RWPE2 (cell line): ENCODE measurements around the gene SMIM13.

Experiments used
- ATAC-seq: fragments of 200-7000 bp; cut with Tn5 transposase; 3 replicates; pipeline ENCODE4 v1.9.1; 2021; ENCODE audit warnings: low read depth
- DNase-seq: peaks from one replicate; pipeline ENCODE4 v3.0.0-alpha.2; 2020; ENCODE audit warnings: low spot score
- H3K27ac ChIP-seq: fragments of 450-650 bp; 2 replicates; pipeline ENCODE4 v1.5.1; 2017; ENCODE audit warnings: mild to moderate bottlenecking; ENCODE audit not compliant: poor library complexity, severe bottlenecking
- H3K27me3 ChIP-seq: fragments of 250-450 bp; sonication (Bioruptor Pico); 2 replicates; pipeline ENCODE4 v1.5.1; 2021; ENCODE audit warnings: mild to moderate bottlenecking, moderate library complexity; ENCODE audit not compliant: insufficient read depth, poor library complexity, severe bottlenecking
- H3K36me3 ChIP-seq: fragments of 250-450 bp; sonication (Bioruptor Pico); 2 replicates; pipeline ENCODE4 v1.5.1; 2020; ENCODE audit warnings: low read depth, mild to moderate bottlenecking, moderate library complexity
- H3K4me1 ChIP-seq: fragments of 250-450 bp; sonication (Bioruptor Pico); 2 replicates; pipeline ENCODE4 v1.5.1; 2021; ENCODE audit warnings: mild to moderate bottlenecking, moderate library complexity; ENCODE audit not compliant: insufficient read depth, poor library complexity, severe bottlenecking
- H3K4me3 ChIP-seq: fragments of 250-450 bp; sonication (Bioruptor Pico); 2 replicates; pipeline ENCODE4 v1.5.1; 2021; ENCODE audit warnings: mild to moderate bottlenecking, moderate library complexity; ENCODE audit not compliant: severe bottlenecking
- H3K9me3 ChIP-seq: fragments of 250-450 bp; sonication (Bioruptor Pico); 2 replicates; pipeline ENCODE4 v1.5.1; 2021; ENCODE audit warnings: mild to moderate bottlenecking, moderate library complexity; ENCODE audit not compliant: severe bottlenecking
- TF ChIP-seq, protein P1 (sequence below): fragments of 450-650 bp; IDR thresholded peaks from one replicate; pipeline ENCODE4 v1.5.1; 2017; ENCODE audit warnings: mild to moderate bottlenecking, moderate library complexity; ENCODE audit not compliant: poor library complexity, severe bottlenecking

SMIM13 gene

DNA sequence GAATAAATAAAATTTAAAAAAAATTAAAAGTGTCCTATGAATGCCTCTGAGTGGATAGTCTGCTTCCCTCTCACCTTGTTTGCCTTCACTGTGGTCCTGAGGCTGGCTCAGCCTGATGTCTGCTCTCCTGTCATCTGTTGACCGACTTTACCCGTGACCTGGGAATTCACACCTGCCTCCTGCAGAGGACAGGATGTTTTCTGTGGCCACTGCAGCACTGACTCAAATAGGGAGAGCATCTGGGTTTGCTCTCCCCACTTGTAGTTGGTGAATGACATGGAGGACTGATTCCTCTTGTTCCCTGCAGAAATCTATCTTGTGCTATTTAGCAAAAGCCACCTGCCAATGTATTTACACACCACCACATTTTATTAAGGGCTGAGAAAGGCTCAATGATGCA lies 70.3 kb downstream of the SMIM13 start:
- TF ChIP-seq, protein P1, sequence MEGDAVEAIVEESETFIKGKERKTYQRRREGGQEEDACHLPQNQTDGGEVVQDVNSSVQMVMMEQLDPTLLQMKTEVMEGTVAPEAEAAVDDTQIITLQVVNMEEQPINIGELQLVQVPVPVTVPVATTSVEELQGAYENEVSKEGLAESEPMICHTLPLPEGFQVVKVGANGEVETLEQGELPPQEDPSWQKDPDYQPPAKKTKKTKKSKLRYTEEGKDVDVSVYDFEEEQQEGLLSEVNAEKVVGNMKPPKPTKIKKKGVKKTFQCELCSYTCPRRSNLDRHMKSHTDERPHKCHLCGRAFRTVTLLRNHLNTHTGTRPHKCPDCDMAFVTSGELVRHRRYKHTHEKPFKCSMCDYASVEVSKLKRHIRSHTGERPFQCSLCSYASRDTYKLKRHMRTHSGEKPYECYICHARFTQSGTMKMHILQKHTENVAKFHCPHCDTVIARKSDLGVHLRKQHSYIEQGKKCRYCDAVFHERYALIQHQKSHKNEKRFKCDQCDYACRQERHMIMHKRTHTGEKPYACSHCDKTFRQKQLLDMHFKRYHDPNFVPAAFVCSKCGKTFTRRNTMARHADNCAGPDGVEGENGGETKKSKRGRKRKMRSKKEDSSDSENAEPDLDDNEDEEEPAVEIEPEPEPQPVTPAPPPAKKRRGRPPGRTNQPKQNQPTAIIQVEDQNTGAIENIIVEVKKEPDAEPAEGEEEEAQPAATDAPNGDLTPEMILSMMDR = no peak
- Histone ChIP-seq H3K9me3 (peaks cover 2% of the 10 kb centered on the region), H3K27me3 (no peaks in the 10 kb centered on the region), H3K36me3 (no peaks in the 10 kb centered on the region), H3K27ac (no peak overlapping the region), H3K4me1 (peaks cover 7% of the 10 kb centered on the region), H3K4me3 (no peak overlapping the region)
- ATAC-seq (no peak), DNase-seq (no peak)

DNA sequence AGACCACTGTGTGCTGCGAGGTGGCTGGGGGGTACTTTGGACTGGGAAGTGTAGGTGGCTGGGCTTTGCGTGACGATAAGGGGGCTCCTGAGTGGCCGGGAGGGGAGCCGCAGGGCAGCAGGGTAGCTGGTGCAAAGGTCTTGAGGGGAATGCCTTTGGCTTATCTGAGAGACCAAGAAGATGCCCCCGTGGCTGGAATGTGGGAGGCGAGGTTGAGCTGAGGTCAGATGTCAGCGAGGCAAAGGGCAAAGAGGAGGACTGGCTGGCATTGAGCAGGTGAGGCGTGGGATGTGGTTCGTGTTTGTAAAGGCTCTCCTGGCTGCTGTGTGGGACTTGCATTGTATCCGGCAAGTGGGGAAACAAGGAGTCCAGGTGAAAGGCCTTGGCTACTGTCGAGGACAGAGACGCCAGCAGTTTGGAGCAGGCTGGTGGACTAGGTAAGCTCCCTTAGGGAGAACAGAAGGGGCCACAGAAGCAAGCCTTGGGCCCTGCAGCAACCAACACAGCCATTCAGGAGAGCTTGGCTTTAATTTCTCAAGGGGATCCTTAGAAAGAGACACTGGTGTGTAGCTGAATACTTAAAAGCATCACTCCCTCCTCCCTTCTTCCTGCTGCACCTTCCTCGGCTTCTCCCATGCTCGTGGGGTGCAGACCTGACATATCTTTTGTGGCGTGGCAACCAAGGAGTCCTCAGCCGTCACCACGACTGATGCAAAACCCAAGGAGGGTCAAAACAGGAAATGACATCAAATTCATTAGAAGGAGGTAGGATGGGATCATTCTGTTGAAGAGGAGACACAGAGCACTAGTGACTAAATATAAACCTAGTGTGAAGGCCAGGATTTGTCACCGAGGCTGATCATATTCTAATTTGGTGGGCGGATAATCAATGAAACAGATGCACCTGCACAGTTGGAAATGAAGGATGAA lies 71.3 kb downstream of the SMIM13 start:
- Histone ChIP-seq H3K4me1 (peaks cover 5% of the 10 kb centered on the region), H3K9me3 (no peaks in the 10 kb centered on the region), H3K4me3 (no peak overlapping the region), H3K36me3 (no peaks in the 10 kb centered on the region), H3K27me3 (no peaks in the 10 kb centered on the region), H3K27ac (no peak overlapping the region)
- TF ChIP-seq, protein P1 = no peak
- ATAC-seq (no peak), DNase-seq (no peak)

DNA sequence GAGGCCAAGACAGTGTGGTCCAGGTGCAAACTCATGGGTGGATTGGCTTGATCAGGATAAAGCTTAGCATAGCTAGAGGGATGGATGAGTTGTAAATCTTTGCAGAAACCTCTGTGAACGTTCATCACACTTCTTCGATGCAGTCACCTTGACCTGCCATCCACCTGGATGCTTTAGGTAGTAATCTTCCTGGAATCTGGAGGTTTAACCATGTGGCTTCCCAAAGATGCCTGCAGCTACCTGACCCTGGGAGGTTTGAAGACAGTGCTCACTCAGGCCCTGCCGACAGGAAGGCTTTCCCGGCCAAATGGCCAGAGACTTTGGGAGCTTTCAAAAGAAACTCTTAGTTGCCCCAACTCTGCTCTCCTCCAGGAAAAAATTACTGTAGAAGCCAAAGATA lies 73.3 kb downstream of the SMIM13 start:
- DNase-seq (no peak), ATAC-seq (no peak)
- no peaks in the 10 kb centered on the region for H3K9me3 ChIP-seq
- TF ChIP-seq, protein P1 = no peak
- no peak overlapping the region for H3K27ac ChIP-seq
- H3K36me3 ChIP-seq = no peaks in the 10 kb centered on the region
- no peak overlapping the region for H3K4me3 ChIP-seq
- H3K27me3 ChIP-seq = no peaks in the 10 kb centered on the region
- no peaks in the 10 kb centered on the region for H3K4me1 ChIP-seq

DNA sequence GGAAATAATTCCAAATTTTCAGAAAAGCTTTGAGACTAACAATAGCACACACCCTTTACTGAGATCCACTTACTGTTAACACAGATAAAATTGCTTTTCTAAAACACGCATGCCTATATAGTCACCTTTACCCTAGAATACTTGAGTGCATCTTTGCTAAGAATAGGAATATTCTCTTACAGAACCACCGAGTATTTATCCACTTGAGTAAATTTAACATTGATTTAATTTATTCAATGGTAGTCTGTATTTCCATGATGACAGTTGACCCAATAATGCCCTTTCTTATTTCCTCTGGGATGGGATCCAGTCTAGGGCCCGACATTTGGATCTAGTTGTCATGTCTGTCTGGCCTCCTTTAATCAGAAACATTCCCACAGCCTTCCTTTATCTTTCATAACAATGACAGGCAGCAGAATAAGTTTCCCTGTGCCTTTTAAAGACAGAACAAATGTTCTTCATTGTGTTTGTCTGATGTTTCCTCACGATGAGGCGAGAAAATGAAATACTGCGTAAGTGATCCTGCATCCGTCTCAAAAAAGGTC lies 74.5 kb downstream of the SMIM13 start:
- DNase-seq (no peak), ATAC-seq (no peak)
- H3K36me3 ChIP-seq = no peaks in the 10 kb centered on the region
- no peaks in the 10 kb centered on the region for H3K27me3 ChIP-seq
- H3K4me3 ChIP-seq = no peak overlapping the region
- TF ChIP-seq, protein P1 = no peak
- no peaks in the 10 kb centered on the region for H3K9me3 ChIP-seq
- no peaks in the 10 kb centered on the region for H3K4me1 ChIP-seq
- no peak overlapping the region for H3K27ac ChIP-seq

DNA sequence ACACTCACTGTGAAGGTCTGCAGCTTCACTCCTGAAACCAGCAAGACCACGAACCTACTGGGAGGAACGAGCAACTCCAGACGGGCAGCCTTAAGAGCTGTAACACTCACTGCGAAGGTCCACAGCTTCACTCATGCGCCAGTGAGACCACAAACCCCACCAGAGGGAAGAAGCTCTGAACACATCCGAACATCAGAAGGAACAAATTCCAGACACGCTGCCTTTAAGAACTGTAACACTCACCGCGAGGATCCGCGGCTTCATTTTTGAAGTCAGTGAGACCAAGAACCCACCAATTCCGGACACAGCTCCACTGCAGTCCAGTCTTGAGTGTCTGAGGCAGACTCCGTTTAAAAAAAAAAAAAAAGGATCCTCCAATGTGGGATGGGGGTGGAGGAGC lies 78.3 kb downstream of the SMIM13 start:
- Histone ChIP-seq H3K27me3 (no peaks in the 10 kb centered on the region), H3K4me3 (no peak overlapping the region), H3K4me1 (no peaks in the 10 kb centered on the region), H3K9me3 (no peaks in the 10 kb centered on the region), H3K36me3 (no peaks in the 10 kb centered on the region), H3K27ac (no peak overlapping the region)
- DNase-seq = no peak
- no peak for ATAC-seq
- TF ChIP-seq, protein P1 = no peak
